Stimulated activated CD4-positive, alpha-beta T cell treated with anti-CD3 and anti-CD28 coated beads, Interleukin-4, amount 100 ng/mL, for 24 hours (primary cell): ENCODE data around the gene JAK1.

ENCODE experiments used
- DNase-seq: peaks from one replicate; pipeline ENCODE4 v3.0.0-alpha.2; 2020

The JAK1 gene

DNA sequence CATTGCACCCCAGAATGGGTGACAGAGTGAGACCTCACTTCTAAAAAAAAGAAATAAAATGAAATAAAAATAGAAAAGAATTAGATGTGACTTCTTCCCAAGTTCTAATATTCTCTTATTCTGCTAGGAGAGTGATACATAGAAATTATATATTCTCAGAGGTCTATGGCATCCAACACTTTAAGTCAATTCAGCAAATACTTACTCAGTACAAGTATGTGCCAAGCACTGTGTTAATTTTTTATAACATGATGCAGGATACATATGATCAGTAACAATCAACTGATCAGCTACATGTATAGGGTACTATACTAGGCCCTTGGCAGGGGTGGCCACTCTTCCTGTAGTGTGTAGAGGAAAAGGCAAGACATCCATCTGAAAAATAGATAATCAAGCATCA, 13.0 kb upstream of the JAK1 start:
- DNase-seq: no peak

GRCh38 chr1:64976361-64976760, 10.0 kb upstream of the JAK1 start:
- DNase-seq: no peak

GRCh38 chr1:64975740-64976139, 9.4 kb upstream of the JAK1 start:
- DNase-seq: no peak

- DNase-seq: no peak
These were observed 8.8 kb upstream of the JAK1 start for GRCh38 chr1:64975127-64975526.

- no peak for DNase-seq
These were observed 8.0 kb upstream of the JAK1 start for GRCh38 chr1:64974288-64974825.

DNA sequence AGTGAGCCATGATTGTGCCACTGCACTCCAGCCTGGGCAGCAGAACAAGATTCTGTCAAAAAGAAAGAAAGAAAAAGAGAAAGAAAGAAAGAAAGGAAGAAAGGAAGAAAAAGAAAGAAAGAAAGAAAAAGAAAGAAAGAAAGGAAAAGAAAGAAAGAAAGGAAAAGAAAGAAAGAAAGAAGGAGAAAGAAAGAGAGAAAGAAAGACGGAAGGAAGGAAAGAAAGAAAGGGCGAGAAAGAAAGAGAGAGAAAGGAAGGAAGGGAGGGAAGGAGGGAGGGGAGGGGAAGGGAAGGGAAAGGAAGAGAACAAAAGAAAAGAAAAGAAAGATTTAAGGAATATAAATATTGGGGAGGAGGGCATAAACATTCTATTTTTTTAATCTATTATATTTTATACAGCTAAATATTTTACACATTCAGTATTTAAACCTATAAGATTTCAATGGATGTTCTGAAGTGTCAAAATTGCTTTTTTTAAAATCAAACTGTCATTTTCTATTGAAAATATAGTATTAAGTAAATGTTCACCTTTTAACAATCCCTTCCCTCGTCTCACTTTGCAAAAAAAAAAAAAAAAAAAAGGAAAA, 6.8 kb upstream of the JAK1 start:
- no peak for DNase-seq

DNA sequence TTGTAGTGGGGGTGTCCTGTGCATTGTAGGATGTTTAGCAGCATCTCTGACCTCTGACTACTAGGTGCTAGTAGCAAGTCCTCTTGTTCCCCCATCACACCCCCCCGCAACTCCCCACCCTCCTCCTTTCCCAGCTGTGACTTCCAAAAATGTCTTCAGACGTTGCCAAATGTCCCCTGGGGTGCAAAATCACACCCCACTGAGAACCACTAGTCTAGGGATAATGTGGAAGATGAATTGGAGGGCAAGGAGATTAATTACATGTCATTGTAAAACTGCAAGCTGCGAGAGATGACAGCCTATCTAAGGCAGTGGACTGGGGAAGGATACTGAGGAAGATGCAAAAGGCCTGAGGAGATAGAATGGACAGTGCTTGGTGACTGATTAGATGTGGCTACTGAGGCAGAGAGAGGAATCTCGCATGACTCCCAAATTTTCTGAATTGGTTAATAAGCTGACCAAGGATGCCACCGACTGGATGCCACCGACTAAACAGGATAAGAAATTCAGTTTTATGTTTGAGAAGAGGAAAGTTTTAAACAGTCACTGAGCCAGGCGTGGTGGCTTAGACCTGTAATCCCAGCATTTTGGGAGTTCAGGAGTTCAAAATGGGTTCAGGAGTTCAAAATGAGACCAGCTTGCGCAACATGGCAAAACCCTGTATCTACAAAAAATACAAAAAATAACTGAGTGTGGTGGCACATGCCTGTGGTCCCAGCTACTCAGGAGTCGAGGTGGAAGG, 3.1 kb upstream of the JAK1 start:
- DNase-seq: no peak

DNA sequence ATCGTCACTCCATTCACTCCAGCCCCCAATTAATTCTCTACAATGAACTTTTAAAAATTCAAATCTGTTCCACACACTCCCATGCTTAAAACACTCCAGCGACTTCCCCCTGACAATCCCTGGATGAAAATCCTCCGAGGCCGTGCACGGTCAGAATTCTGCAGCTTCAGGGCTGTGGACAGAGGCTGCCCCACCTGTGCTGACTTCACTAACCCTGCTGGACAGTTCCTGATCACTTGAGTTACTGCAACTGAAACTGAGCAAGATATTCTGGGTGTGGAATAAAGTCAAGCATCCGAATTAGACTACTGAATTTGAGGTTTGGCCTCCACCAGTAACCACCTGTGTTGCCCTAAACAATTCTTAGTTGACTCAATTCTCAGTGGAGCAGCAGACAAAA, 1.0 kb upstream of the JAK1 start:
- no peak for DNase-seq

DNA sequence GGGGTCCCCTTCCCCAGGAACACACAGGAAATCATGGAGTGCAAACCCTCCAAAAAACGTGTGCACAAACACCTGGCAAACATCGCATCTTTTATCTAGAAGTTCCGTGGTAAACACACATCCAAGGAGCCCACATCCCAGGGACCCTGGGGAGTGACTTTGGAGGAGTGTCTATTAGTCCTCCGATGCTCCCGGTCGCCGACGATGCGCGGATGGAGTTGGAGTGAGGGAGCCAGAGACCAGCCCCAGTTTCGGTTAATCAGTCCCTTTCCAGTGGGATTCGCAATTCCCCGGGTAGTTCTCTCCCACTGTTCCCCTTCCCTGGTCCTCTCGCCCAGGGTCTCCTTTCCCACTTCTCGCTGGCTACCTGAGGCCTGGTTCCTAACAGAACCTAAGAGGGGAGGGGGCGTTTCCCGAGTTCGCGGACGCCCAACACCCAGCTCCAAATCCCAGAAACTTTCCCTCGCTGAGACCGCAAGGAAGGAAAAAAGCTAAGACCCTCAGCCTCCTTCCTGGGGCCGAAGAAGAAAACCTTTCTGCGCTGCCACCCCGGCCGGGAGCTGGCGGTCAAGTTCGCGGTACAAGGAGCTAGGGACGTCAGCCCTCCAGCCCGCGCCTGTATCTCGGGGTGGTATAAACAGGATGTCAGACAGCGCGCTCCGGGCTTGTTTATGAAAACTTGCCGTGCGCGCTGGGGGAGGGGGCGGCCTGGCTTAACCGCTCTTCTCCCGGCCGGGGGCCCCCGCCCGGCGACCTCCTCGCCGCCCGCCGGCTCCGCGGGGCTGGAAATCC, 787 bp downstream of the JAK1 start:
- peak; percentile 69 for DNase-seq

DNA sequence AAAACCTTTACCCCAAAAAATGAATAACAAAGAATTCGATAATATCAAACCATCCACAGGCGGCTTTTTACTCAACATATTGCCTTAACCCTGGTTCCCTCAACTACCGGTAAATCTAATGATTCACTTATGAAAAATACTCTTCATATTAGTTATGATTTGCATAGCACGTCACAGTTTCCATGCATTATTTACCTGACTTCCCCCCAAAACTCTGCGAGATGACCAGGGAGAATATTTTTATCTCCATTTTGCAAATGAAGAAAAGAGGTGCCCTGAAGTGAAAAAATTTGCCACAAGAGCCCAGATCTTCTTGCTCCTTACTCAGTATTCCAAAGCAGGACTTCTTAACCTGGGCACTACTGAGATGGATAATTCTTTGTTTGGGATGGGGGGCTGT, 2.9 kb downstream of the JAK1 start:
- DNase-seq: no peak

DNA sequence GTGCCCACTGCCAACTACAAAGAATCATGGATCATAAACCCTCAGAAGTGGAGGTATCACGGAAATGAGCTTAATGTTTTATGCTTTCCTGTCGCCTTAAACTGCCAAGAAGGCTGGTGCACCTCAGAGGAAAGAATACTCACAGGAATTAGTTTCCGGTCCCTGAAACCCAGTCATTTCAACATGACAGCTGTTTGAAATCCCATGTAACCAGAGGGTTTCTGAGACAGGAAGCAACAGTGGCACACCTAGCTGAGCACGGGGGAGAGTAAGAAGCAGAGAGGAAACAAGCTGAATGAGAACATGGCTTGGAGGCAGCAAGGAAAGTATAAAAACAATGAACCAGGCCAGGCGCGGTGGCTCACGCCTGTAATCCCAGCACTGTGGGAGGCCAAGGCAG, 3.9 kb downstream of the JAK1 start:
- DNase-seq: peak; percentile 34

DNA sequence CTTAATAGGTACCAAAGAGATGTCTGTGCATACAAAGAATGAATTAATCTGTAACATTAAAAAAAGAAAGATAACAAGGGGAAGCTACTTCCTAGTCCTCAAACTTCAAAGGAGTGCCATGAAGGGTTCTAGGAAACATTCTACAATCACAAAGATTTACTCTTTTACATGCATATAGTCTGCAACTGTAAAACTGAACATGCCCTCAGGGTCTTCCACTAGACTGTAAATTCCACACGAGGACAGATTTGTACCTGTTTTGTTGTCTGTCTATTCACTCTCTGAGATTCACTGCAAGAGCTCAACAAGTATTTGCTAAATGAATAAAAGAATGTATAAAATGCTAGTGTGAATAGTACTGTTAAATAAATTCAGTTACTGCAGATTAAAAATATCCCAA, 4.4 kb downstream of the JAK1 start:
- no peak for DNase-seq

- no peak for DNase-seq
These were observed 5.6 kb downstream of the JAK1 start for GRCh38 chr1:64960731-64961130.

DNA sequence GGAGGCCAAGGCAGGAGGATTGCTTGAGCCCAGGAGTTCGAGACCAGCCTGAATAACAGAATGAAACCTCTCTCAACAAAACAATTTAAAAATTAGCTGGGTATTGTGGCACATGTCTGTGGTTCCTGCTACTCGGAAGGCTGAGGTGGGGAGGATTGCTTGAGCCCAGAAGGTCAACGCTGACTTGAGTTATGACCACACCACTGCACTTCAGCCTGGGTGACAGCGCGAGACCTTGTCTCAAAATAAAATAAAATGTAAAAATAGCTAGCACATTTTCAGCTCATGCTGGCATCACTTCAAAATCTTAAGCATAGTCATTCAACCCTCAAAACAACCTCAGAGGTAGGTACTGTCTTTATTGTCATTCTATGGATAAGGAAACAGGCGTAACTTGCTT, 6.4 kb downstream of the JAK1 start:
- DNase-seq: no peak

DNA sequence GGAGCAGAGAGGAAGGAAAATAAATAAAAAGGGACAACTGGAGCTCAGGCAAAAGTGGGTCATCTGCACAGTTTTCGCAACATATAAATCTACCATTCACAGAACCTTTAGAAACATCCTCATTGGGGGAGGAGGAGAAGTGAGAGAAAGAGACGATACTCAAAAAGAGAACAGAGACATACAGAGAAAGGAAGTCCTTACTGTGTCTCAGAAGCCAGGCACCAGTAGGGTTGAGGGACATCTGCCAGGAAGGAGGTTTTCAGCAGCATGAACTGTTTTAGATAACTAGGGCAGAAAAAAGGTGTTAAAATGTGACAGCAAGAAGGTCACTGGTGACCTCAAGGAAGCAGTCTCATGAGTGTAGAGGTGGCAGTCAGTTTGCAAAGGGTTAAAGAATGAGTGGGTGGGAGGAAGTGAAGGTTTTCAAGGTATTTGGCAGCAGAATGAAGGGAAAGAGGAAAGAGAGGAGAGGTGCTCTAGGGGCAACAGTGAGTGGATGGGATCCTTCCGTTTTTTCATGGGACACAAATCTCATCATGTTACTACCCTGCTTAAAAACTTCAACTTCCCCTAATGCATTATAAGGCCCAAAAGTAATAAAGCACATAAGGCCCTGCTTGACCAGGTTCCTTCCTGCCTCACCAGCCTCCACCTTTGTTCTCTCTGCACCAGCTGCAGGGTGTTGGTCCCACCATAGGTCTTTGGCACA, 9.5 kb downstream of the JAK1 start:
- DNase-seq: peak; percentile 29

DNA sequence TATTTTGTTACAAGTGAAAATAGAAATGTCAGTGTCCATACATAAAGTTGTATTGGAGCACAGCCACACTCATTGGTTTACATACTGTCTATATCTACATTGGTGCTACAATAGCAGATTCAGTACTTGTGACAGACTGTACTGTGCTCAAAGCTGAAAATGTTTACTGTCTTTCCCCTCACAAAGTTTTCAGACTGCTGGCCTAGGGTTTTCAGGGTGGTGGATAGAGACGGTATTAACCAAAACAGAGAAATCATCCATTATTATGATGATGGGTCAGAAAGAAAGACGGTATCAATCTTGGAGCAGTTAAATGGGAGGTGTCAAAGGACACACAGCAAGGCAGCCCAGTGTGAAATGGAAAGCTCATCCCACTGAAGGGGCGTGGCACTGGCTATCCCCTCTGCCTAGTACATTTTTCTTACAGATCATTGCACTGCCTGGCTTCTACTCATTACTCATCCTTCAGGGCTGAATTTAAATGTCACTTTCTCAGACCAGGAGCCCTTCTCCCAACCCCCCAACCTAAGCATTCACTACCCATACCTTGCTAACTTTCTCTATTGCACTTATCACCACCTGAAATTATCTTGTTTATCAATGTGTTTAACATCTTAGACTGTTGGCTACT, 10.2 kb downstream of the JAK1 start:
- DNase-seq: no peak

GRCh38 chr1:64955097-64956009, 11.0 kb downstream of the JAK1 start:
- no peak for DNase-seq

- DNase-seq: no peak
These were observed 13.1 kb downstream of the JAK1 start for GRCh38 chr1:64953241-64953640.

- DNase-seq: no peak
These were observed 16.0 kb downstream of the JAK1 start for GRCh38 chr1:64950284-64950809.

DNA sequence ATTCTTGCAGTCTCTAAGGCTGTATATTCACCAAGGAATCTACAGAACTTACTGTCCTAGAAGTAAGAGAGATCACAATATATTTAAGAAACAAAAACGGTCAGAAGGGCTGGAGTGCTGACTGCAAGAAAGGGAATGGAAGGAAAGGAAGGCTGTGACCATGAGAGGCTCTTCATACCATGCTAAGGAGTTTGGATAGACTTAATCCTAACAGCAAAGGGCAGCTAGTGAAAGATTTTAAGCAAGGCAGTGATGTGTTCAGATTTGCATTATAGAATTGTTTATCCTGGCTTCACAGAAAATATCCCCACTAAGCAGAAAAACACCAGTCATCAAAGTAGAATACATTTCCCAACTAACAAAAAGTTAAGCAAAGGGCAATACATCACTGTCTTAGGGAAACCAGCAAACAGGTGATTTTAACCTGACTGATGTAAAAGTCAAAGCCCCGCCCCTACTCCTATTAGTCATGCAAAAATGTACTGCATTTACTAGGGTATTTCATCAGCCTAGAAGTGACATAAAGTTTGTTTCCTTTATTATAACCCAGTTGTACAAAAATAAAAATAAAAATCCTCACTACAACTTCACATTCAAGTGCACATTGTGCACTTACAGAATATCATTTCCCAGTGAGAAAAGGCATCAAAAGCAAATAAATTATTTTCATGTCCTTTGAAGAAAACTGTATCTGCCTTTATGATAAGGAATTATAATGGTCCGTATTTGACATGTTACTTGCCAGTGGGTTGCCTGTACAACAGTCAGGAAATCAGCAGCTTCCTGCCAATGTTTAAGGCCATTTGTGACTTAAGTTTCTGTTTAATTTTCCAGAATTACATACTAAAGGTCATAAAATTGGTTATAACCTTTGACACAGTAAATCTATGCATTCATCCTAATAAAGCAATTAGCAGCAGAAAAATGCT, 17.2 kb downstream of the JAK1 start:
- peak; percentile 59 for DNase-seq
